Measurements from ENCODE around the gene PHF1.
A peak's percentile ranks its signal among the peaks of the same experiment; 100 is the strongest.
"Not testable (repeated sequence)": the region's sequence is repeated elsewhere in the genome, so short reads cannot be mapped to it uniquely, and the experiment has no call there.

The PHF1 gene

DNA sequence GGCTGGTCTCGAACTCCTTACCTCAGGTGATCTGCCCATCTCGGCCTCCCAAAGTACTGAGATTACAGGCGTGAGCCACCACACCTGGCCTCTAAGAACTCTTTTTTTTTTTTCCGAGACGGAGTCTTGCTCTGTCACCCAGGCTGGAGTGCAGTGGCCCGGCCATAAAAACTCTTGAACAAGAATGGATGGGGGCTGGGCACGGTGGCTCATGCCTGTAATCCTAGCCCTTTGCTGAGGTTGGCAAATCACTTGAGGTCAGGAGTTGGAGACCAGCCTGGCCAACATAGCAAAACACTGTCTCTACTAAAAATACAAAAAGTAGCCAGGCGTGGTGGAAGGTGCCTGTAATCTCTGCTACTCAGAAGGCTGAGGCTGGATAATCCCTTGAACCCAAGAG, 38.9 kb upstream of the PHF1 start:
- H3K9me3 ChIP-seq (ENCODE audit: control extremely low read depth in 1 of 5, control insufficient read depth in 4 of 5, insufficient read depth in 2 of 5, low read depth in 1 of 5, low read length in 4 of 5); POLR2A ChIA-PET; H3K27me3 ChIP-seq (replicated peaks in 2 of 5; ENCODE audit: control insufficient read depth in 4 of 5, insufficient read depth in 5 of 5, low read length in 4 of 5); CTCF ChIA-PET; H3K36me3 ChIP-seq (ENCODE audit: control insufficient read depth in 4 of 4, insufficient read depth in 4 of 4, low read length in 3 of 4); DNase-seq; H3K4me3 ChIP-seq (ENCODE audit: control insufficient read depth in 1 of 7, extremely low read depth in 1 of 7, insufficient read depth in 4 of 7, low read depth in 2 of 7, low read length in 6 of 7); H3K27ac ChIP-seq (ENCODE audit: insufficient read depth in 1 of 2, low read depth in 1 of 2, low read length in 2 of 2, poor library complexity in 1 of 2, severe bottlenecking in 2 of 2): not testable (repeated sequence)
- 100% methylated on average over 8 of the region's 8 CpGs for WGBS (ENCODE audit: insufficient coverage)
- H3K4me1 ChIP-seq (ENCODE audit: control extremely low read depth in 1 of 4, control insufficient read depth in 4 of 4, insufficient read depth in 4 of 4, low read length in 3 of 4) = peaks cover 0 to 41% (median 26%) of the 10 kb centered on the region in 4 experiments

DNA sequence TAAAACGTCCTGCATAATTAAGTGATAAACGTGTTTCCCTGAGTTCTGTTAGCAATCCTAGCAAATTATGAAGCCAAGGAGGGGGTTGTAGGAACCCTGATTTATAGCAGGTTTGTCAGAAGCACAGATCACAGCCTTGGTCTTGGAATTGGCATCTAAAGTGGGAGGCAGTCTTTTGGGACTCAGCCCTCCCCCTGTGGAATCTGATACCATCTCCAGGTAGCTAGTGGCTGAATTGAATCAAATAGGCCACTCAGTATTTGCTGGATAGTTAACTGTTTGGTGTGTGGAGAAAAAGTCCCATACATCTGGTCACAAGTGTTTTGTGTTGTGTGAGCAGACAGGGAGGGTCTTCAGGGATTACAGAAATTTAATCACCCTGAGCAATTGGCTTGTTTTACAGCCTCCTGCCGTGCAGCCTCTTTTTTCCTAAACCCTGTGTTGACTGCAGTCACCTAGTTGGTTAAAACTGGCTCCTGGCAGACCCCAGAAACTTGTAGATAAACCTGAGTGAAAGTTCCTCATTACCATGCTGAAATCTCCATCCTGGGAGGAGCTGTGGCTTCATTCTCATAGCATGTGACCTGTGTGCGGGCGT, 38.2 kb upstream of the PHF1 start:
- Histone ChIP-seq H3K4me1 (ENCODE audit: control extremely low read depth in 1 of 4, control insufficient read depth in 4 of 4, insufficient read depth in 4 of 4, low read length in 3 of 4) (peaks cover 0 to 41% (median 26%) of the 10 kb centered on the region in 4 experiments), H3K36me3 (ENCODE audit: control insufficient read depth in 4 of 4, insufficient read depth in 4 of 4, low read length in 3 of 4) (no peaks in the 10 kb centered on the region), H3K27me3 (replicated peaks in 2 of 5; ENCODE audit: control insufficient read depth in 4 of 5, insufficient read depth in 5 of 5, low read length in 4 of 5) (no peaks in the 10 kb centered on the region), H3K27ac (ENCODE audit: insufficient read depth in 1 of 2, low read depth in 1 of 2, low read length in 2 of 2, poor library complexity in 1 of 2, severe bottlenecking in 2 of 2) (no peak overlapping the region), H3K9me3 (ENCODE audit: control extremely low read depth in 1 of 5, control insufficient read depth in 4 of 5, insufficient read depth in 2 of 5, low read depth in 1 of 5, low read length in 4 of 5) (no peaks in the 10 kb centered on the region), H3K4me3 (ENCODE audit: control insufficient read depth in 1 of 7, extremely low read depth in 1 of 7, insufficient read depth in 4 of 7, low read depth in 2 of 7, low read length in 6 of 7) (peak overlapping the region in 2 of 7 experiments; percentile 33)
- POLR2A ChIA-PET = interaction anchor here (0.6 kb wide), 1 partner anchor 9 kb away, joined by 5 read pairs; no protein-coding TSS in a partner anchor
- CTCF ChIA-PET = no interaction called here
- WGBS (ENCODE audit: insufficient coverage) = 14% methylated on average over 4 of the region's 5 CpGs
- DNase-seq = peak in 2 of 3 donors; percentile 20 to 28

DNA sequence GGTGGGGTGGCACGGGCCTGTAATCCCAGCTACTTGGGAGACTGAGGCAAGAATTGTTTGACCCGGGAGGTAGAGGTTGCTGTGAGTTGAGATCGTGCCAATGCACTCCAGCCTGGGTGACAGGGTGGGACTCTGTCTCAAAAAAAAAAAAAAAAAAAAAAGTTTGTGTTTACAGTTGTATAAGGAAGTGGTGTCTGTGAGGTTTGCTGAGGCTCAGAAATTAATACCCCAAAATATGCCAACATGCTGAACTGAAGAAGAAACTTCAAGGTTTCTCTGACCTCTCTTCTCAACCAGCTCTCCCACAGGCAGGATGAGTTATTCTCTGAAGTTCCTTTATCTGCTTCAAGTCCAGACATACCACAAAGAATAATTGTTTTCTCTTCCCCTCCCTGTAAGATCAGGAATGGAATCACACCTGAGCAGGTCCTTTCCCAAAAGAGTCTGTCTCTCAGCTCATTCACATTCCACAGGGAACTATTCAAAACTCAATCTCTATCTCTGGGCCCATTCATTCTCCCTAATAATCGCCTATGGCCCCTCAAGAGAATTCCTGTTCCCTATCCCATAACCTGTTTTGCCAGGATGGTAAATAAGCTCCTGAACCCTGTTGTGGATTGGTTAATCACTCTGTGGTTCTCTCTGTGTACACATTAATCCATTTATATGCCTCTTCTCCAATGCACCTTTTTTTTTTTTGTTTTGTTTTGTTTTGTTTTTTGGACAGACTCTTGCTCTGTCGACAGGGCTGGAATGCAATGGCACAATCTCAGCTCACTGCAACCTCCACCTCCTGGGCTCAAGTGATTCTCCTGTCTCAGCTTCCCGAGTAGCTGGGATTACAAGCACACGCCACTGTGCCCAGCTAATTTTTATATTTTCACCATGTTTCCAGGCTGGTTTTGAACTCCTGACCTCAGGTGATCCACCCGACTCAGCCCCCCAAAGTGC, 36.6 kb upstream of the PHF1 start:
- Histone ChIP-seq H3K4me1 (ENCODE audit: control extremely low read depth in 1 of 4, control insufficient read depth in 4 of 4, insufficient read depth in 4 of 4, low read length in 3 of 4) (peaks cover 0 to 41% (median 26%) of the 10 kb centered on the region in 4 experiments), H3K9me3 (ENCODE audit: control extremely low read depth in 1 of 5, control insufficient read depth in 4 of 5, insufficient read depth in 2 of 5, low read depth in 1 of 5, low read length in 4 of 5) (no peaks in the 10 kb centered on the region), H3K36me3 (ENCODE audit: control insufficient read depth in 4 of 4, insufficient read depth in 4 of 4, low read length in 3 of 4) (no peaks in the 10 kb centered on the region), H3K27ac (ENCODE audit: insufficient read depth in 1 of 2, low read depth in 1 of 2, low read length in 2 of 2, poor library complexity in 1 of 2, severe bottlenecking in 2 of 2) (no peak overlapping the region), H3K4me3 (ENCODE audit: control insufficient read depth in 1 of 7, extremely low read depth in 1 of 7, insufficient read depth in 4 of 7, low read depth in 2 of 7, low read length in 6 of 7) (no peak overlapping the region), H3K27me3 (replicated peaks in 2 of 5; ENCODE audit: control insufficient read depth in 4 of 5, insufficient read depth in 5 of 5, low read length in 4 of 5) (no peaks in the 10 kb centered on the region)
- POLR2A ChIA-PET = no interaction called here
- WGBS (ENCODE audit: insufficient coverage) = 95% methylated on average over 5 of the region's 8 CpGs
- CTCF ChIA-PET = interaction anchor here (0.8 to 2.0 kb wide), 9 partner anchors 9 to 195 kb away, joined by 3 to 11 read pairs (median 4); no protein-coding TSS in a partner anchor
- DNase-seq = peak in 2 of 3 donors; percentile 24 to 29

DNA sequence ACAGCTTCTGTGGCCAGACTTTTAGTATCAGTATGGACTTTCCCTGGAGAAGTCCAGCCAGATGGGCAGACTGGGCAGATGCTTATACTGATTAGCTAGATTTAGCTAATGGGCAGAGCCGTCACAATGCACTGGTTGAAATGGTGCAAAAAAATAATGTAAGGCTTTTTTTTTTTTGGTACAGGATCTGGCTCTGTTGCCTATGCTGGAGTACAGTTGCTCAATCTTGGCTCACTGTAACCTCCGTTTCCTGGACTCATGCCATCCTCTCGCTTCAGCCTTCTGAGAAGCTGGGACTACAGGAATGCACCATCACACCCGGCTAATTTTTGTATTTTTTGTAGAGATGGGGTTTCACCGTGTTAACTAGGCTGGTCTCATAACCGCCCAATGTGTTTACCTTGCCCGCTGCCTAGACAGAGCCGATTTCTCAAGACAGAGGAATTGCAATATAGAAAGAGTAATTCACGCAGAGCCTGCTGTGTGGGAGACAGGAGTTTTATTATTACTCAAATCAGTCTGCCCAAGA, 35.6 kb upstream of the PHF1 start:
- CTCF ChIA-PET = interaction anchor here (1.1 to 2.0 kb wide), 7 partner anchors 10 to 86 kb away, joined by 3 to 11 read pairs (median 4); partner anchors contain the start of gene WDR46
- Histone ChIP-seq H3K27me3 (replicated peaks in 2 of 5; ENCODE audit: control insufficient read depth in 4 of 5, insufficient read depth in 5 of 5, low read length in 4 of 5) (no peaks in the 10 kb centered on the region), H3K9me3 (ENCODE audit: control extremely low read depth in 1 of 5, control insufficient read depth in 4 of 5, insufficient read depth in 2 of 5, low read depth in 1 of 5, low read length in 4 of 5) (no peaks in the 10 kb centered on the region), H3K4me1 (ENCODE audit: control extremely low read depth in 1 of 4, control insufficient read depth in 4 of 4, insufficient read depth in 4 of 4, low read length in 3 of 4) (peaks cover 0 to 41% (median 26%) of the 10 kb centered on the region in 4 experiments), H3K36me3 (ENCODE audit: control insufficient read depth in 4 of 4, insufficient read depth in 4 of 4, low read length in 3 of 4) (no peaks in the 10 kb centered on the region), H3K4me3 (ENCODE audit: control insufficient read depth in 1 of 7, extremely low read depth in 1 of 7, insufficient read depth in 4 of 7, low read depth in 2 of 7, low read length in 6 of 7) (no peak overlapping the region), H3K27ac (ENCODE audit: insufficient read depth in 1 of 2, low read depth in 1 of 2, low read length in 2 of 2, poor library complexity in 1 of 2, severe bottlenecking in 2 of 2) (no peak overlapping the region)
- DNase-seq = peak in 2 of 3 donors; percentile 68 to 78
- WGBS (ENCODE audit: insufficient coverage) = 56% methylated on average over 6 of the region's 9 CpGs
- POLR2A ChIA-PET = no interaction called here

DNA sequence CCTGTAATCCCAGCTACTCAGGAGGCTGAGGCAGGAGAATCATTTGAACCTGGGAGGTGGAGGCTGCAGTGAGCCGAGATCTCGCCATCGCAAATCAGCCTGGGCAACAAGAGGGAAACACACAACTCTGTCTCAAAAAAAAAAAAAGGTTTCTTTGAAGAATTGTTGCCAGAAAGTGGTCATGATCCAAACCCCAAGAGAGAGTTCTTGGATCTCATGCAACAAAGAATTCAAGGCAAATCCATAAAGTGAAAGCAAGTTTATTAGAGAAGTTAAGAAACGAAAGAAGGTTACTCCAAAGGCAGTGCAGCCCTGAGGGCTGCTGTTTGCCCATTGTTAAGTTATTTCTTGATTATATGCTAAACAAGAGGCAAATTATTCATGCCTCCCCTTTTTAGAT, 33.6 kb upstream of the PHF1 start:
- H3K4me1 ChIP-seq (ENCODE audit: control extremely low read depth in 1 of 4, control insufficient read depth in 4 of 4, insufficient read depth in 4 of 4, low read length in 3 of 4) = peaks cover 0 to 38% (median 26%) of the 10 kb centered on the region in 4 experiments
- DNase-seq = no peak
- no peaks in the 10 kb centered on the region for H3K9me3 ChIP-seq (ENCODE audit: control extremely low read depth in 1 of 5, control insufficient read depth in 4 of 5, insufficient read depth in 2 of 5, low read depth in 1 of 5, low read length in 4 of 5)
- H3K36me3 ChIP-seq (ENCODE audit: control insufficient read depth in 4 of 4, insufficient read depth in 4 of 4, low read length in 3 of 4) = no peaks in the 10 kb centered on the region
- ChIA-PET CTCF (no interaction called here), POLR2A (no interaction called here)
- 100% methylated on average over 4 of the region's 4 CpGs for WGBS (ENCODE audit: insufficient coverage)
- no peak overlapping the region for H3K4me3 ChIP-seq (ENCODE audit: control insufficient read depth in 1 of 7, extremely low read depth in 1 of 7, insufficient read depth in 4 of 7, low read depth in 2 of 7, low read length in 6 of 7)
- H3K27ac ChIP-seq (ENCODE audit: insufficient read depth in 1 of 2, low read depth in 1 of 2, low read length in 2 of 2, poor library complexity in 1 of 2, severe bottlenecking in 2 of 2) = no peak overlapping the region
- no peaks in the 10 kb centered on the region for H3K27me3 ChIP-seq (replicated peaks in 2 of 5; ENCODE audit: control insufficient read depth in 4 of 5, insufficient read depth in 5 of 5, low read length in 4 of 5)

DNA sequence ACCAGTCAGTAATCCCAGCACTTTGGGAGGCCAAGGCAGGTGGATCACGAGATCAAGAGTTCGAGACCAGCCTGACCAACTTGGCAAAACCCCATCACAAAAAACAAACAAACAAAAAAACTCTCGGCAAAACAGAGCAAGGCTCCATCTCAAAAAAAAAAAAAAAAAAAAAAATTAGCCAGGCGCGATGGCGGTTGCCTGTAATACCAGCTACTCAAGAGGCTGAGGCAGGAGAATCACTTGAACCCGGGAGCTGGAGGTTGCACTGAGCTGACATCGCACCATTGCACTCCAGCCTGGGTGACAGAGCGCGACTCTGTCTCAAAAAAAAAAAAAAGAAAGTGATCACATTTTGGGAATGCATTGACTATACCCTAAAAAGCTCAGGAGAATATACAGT, 31.6 kb upstream of the PHF1 start:
- H3K27me3 ChIP-seq (replicated peaks in 2 of 5; ENCODE audit: control insufficient read depth in 4 of 5, insufficient read depth in 5 of 5, low read length in 4 of 5); H3K4me3 ChIP-seq (ENCODE audit: control insufficient read depth in 1 of 7, extremely low read depth in 1 of 7, insufficient read depth in 4 of 7, low read depth in 2 of 7, low read length in 6 of 7); H3K9me3 ChIP-seq (ENCODE audit: control extremely low read depth in 1 of 5, control insufficient read depth in 4 of 5, insufficient read depth in 2 of 5, low read depth in 1 of 5, low read length in 4 of 5); POLR2A ChIA-PET; DNase-seq; H3K27ac ChIP-seq (ENCODE audit: insufficient read depth in 1 of 2, low read depth in 1 of 2, low read length in 2 of 2, poor library complexity in 1 of 2, severe bottlenecking in 2 of 2); H3K36me3 ChIP-seq (ENCODE audit: control insufficient read depth in 4 of 4, insufficient read depth in 4 of 4, low read length in 3 of 4): not testable (repeated sequence)
- 92% methylated on average over 6 of the region's 10 CpGs for WGBS (ENCODE audit: insufficient coverage)
- peaks cover 0 to 19% (median 14%) of the 10 kb centered on the region in 4 experiments for H3K4me1 ChIP-seq (ENCODE audit: control extremely low read depth in 1 of 4, control insufficient read depth in 4 of 4, insufficient read depth in 4 of 4, low read length in 3 of 4)
- CTCF ChIA-PET = interaction anchor here (1.0 to 1.7 kb wide), 3 partner anchors 10 to 12 kb away, joined by 3 read pairs; no protein-coding TSS in a partner anchor
